Activated T-cell treated with anti-CD3 and anti-CD28 coated beads, Interleukin-2, amount 50 U/mL, for 4 hours (primary cell): ENCODE results near the gene NES. TPM values are rescaled to one million over a fixed set of nuclear protein-coding genes. Genes with fewer than 3 reads are reported as not detected.
A peak's percentile ranks its signal among the peaks of the same experiment; 100 is the strongest.

Experiments used
- ATAC-seq, 2 donors: fragments of 200-7000 bp; cut with Tn5 transposase; one replicate each; pipeline ENCODE4 v1.10.0; 2021
- DNase-seq: peaks from one replicate; pipeline ENCODE4 v3.0.0-alpha.2; 2020
- H3K27me3 Mint-ChIP-seq: one replicate; pipeline ENCODE4 v1.8.0; 2021; ENCODE audit warnings: low read depth, mixed read lengths
- H3K36me3 Mint-ChIP-seq: one replicate; pipeline ENCODE4 v1.8.0; 2022; ENCODE audit warnings: mixed read lengths; ENCODE audit not compliant: insufficient read depth
- H3K4me1 Mint-ChIP-seq: one replicate; pipeline ENCODE4 v1.8.0; 2021; ENCODE audit warnings: low read depth, mixed read lengths
- H3K4me3 Mint-ChIP-seq: one replicate; pipeline ENCODE4 v1.8.0; 2021; ENCODE audit warnings: mild to moderate bottlenecking, moderate library complexity, mixed read lengths
- H3K9me3 Mint-ChIP-seq: one replicate; pipeline ENCODE4 v1.8.0; 2021; ENCODE audit warnings: mixed read lengths
- total RNA-seq, 3 donors: library from RNA; stranded (reverse); gene quantifications; one replicate each; pipeline ENCODE4 v1.2.1, GENCODE V29; 2021

Gene NES
- total RNA-seq, 3 donors from 2014 or later, result 0.05 to 0.13 (median 0.05) TPM

DNA sequence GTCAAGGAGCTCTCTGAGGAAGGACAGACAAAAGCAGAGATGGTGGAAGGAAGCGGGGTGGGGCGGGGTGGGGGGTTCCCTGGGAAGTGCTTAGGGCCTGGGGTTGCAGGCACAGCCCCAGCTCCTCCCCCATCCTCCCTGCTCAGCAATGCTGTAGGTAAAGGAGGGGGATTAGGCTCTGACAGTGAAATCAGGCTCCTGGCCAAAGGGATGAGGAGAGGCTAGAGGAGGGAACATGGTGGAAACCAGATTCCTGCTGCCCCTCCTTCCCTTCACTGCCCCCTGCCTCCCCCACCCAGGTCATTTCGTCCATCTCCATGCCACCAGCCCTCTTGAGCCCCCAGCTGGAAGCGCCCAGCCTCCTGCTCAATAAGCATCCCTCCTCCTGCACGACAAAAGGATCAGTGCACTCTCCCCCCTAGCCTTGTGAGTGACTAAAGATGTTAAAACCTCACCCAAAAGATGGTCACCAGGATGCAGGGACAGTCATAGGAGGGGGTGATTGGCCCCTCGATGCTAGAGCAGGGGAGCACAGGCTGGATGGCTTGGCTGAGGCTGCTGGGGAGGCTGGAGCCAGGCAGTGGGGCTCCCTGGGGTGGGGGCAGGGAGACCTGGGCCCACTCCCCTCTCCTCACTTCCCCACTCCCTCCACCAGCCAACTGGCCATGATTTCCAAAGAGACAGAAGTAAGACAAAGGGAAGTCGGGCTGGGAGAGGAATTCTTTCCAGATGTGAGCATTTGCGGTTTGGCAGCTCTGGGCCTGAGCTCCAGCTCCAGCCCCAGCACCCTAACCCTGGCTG, 30.4 kb upstream of the NES start:
- Mint-ChIP-seq H3K27me3 (peaks cover 19% of the 10 kb centered on the region), H3K36me3 (peaks cover 2% of the 10 kb centered on the region), H3K4me1 (peaks cover 25% of the 10 kb centered on the region), H3K4me3 (peak overlapping the region; percentile 63), H3K9me3 (no peaks in the 10 kb centered on the region)
- no peak for ATAC-seq
- DNase-seq, result no peak

GRCh38 chr1:156706657-156707416, 29.6 kb upstream of the NES start:
- H3K27me3 Mint-ChIP-seq, result peaks cover 24% of the 10 kb centered on the region
- peak overlapping the region; percentile 82 for H3K4me3 Mint-ChIP-seq
- H3K36me3 Mint-ChIP-seq, result no peaks in the 10 kb centered on the region
- H3K9me3 Mint-ChIP-seq, result no peaks in the 10 kb centered on the region
- DNase-seq (no peak), ATAC-seq (peak; percentile 12 to 23)
- H3K4me1 Mint-ChIP-seq, result peaks cover 25% of the 10 kb centered on the region

GRCh38 chr1:156705918-156706656, 28.9 kb upstream of the NES start:
- no peaks in the 10 kb centered on the region for H3K9me3 Mint-ChIP-seq
- H3K27me3 Mint-ChIP-seq, result peaks cover 27% of the 10 kb centered on the region
- H3K4me3 Mint-ChIP-seq, result peak overlapping the region; percentile 82
- peak; percentile 73 for DNase-seq
- peaks cover 25% of the 10 kb centered on the region for H3K4me1 Mint-ChIP-seq
- no peaks in the 10 kb centered on the region for H3K36me3 Mint-ChIP-seq
- peak; percentile 65 for ATAC-seq

DNA sequence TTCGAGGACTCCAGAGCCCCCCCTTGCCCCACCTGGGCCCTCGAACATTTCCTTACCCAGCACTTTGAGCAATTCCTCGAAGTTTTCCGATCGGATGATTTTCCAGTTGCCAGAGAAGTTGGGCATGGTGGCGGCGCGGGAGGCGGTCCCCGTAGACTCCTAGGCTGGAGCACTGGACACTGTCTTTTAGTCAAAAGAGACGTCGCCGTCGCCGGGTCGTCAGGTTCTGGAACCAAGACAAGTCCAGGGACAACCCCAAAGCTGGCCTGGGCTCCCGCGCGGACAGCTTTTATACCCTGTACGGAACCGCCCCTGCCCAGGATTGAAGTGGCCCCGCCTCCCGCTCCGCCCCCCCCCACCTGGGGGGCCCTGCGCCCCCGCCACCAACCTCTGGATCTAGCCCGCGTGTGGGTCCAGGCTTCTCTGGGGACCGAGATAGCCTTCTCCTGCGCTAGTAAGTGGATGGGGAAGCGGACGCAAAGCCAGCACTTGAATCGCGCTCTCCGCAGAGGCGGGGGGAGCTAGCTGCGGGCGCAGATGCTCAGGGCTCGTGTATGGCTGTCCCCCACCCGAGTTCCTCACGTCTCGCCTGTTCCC, 28.2 kb upstream of the NES start, which contains the start of gene CRABP2:
Gene CRABP2, minus strand, starts transcription at position 263 of the 597 bp plus-strand sequence. Its CDS starts 137 bp downstream, at position 126.
- Mint-ChIP-seq H3K4me1 (peaks cover 25% of the 10 kb centered on the region), H3K4me3 (peak within 1 kb of the TSS; percentile 82), H3K36me3 (no peaks in the 10 kb centered on the region), H3K9me3 (no peaks in the 10 kb centered on the region), H3K27me3 (peaks cover 30% of the 10 kb centered on the region)
- DNase-seq, result peak; percentile 16
- ATAC-seq, result peak; percentile 44 to 54

DNA sequence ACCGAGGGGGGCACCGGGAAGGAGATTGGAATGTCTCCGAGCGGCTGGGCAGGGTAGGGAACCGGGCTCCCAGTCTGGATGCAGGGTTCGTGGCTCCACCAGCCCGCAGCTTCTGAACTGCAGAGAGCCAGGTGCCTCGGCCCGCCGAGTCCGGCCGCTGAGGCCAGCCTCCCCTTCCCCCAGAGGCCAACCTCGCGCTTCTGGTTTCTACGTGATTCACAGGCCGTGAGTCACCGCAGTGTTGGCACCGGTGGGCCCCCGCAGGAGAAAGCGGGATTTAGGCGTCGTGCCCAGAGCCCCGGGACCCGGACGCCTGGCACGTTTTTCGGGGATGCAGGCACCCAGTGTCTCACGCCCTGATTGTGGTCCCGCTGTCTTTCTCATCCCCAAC, 27.7 kb upstream of the NES start:
- Mint-ChIP-seq H3K4me3 (peak overlapping the region; percentile 82), H3K9me3 (no peaks in the 10 kb centered on the region), H3K4me1 (peaks cover 25% of the 10 kb centered on the region), H3K27me3 (peaks cover 30% of the 10 kb centered on the region), H3K36me3 (no peaks in the 10 kb centered on the region)
- DNase-seq, result peak; percentile 30
- ATAC-seq, result peak; percentile 31 to 38

GRCh38 chr1:156704166-156704711, 27.0 kb upstream of the NES start:
- Mint-ChIP-seq H3K9me3 (no peaks in the 10 kb centered on the region), H3K4me1 (peaks cover 25% of the 10 kb centered on the region), H3K36me3 (no peaks in the 10 kb centered on the region), H3K27me3 (peaks cover 34% of the 10 kb centered on the region), H3K4me3 (no peak overlapping the region)
- ATAC-seq (no peak), DNase-seq (no peak)

GRCh38 chr1:156703741-156704140, 26.5 kb upstream of the NES start:
- ATAC-seq (no peak), DNase-seq (no peak)
- no peaks in the 10 kb centered on the region for H3K9me3 Mint-ChIP-seq
- no peak overlapping the region for H3K4me3 Mint-ChIP-seq
- no peaks in the 10 kb centered on the region for H3K36me3 Mint-ChIP-seq
- H3K4me1 Mint-ChIP-seq, result peaks cover 25% of the 10 kb centered on the region
- H3K27me3 Mint-ChIP-seq, result peaks cover 38% of the 10 kb centered on the region

GRCh38 chr1:156703336-156703735, 26.1 kb upstream of the NES start:
- Mint-ChIP-seq H3K36me3 (no peaks in the 10 kb centered on the region), H3K4me1 (peaks cover 25% of the 10 kb centered on the region), H3K9me3 (no peaks in the 10 kb centered on the region), H3K27me3 (peaks cover 38% of the 10 kb centered on the region), H3K4me3 (no peak overlapping the region)
- ATAC-seq (no peak), DNase-seq (no peak)

DNA sequence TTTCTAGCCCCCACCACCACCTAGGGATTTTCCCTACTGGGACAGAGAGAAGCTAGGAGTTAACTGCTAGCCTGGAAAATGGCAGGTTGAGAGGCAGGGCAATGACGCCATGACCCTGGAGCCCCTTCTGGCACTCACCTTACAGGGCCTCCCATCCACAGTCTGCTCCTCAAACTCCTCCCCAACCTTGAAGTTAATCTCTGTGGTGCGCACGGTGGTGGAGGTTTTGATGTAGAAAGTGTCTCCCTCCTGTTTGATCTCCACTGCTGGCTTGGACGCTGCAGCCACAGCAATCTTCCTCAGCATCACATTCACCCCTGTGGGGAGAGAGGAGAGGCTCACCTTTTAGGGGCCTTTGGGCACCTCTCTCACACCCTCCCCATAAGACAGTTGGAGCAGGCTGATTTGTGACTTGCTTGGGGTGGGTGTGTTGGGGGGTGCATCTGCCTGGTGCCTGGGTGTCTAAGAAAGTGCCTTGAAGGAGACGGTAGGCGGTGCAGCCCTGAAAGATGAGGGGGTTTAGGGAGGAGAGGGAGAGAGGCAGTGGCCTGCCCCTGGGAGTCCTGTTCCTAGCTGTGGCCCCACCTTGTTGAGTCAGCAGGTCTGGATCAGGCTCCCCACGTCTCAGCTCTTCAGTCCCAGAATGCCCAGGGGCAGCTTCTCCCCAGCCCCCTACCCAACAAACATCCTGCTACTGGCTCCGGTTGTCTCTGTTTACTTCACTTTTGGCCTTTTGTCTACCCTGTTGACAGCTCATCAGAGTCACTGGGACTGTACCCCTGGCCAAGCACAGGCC, 23.7 kb upstream of the NES start:
- ATAC-seq (no peak), DNase-seq (no peak)
- Mint-ChIP-seq H3K4me3 (no peak overlapping the region), H3K9me3 (no peaks in the 10 kb centered on the region), H3K36me3 (no peaks in the 10 kb centered on the region), H3K4me1 (peaks cover 15% of the 10 kb centered on the region), H3K27me3 (peaks cover 48% of the 10 kb centered on the region)

- Mint-ChIP-seq H3K36me3 (no peaks in the 10 kb centered on the region), H3K4me1 (no peaks in the 10 kb centered on the region), H3K9me3 (no peaks in the 10 kb centered on the region), H3K4me3 (no peak overlapping the region), H3K27me3 (peaks cover 45% of the 10 kb centered on the region)
- ATAC-seq (no peak), DNase-seq (no peak)
Measured at GRCh38 chr1:156698995-156699394, 21.8 kb upstream of the NES start.

GRCh38 chr1:156697481-156697880, 20.3 kb upstream of the NES start:
- no peak overlapping the region for H3K4me3 Mint-ChIP-seq
- no peaks in the 10 kb centered on the region for H3K9me3 Mint-ChIP-seq
- peaks cover 47% of the 10 kb centered on the region for H3K27me3 Mint-ChIP-seq
- ATAC-seq (no peak), DNase-seq (no peak)
- H3K36me3 Mint-ChIP-seq, result no peaks in the 10 kb centered on the region
- H3K4me1 Mint-ChIP-seq, result peaks cover 5% of the 10 kb centered on the region

DNA sequence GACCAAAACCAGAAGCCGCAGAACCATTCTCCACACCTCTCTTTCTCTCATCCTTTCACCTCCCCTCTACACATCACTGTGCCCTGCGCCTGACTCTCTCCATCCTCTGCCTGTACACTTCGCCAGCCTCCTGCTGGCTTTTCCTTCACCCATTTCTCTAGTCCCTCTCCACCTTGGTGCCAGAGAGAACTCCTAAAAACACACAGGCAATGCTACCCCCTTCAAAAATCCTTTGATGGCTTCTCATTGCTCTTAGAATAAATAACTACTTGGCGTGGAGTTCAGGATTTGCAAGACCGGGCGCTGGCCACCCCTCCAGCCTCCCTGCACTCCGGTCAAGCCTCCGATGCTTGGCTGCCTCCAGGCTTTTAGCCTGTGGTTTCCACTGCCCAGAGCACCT, 19.5 kb upstream of the NES start:
- Mint-ChIP-seq H3K4me1 (peaks cover 12% of the 10 kb centered on the region), H3K27me3 (peaks cover 52% of the 10 kb centered on the region), H3K36me3 (no peaks in the 10 kb centered on the region), H3K9me3 (no peaks in the 10 kb centered on the region), H3K4me3 (no peak overlapping the region)
- no peak for ATAC-seq
- DNase-seq, result no peak

DNA sequence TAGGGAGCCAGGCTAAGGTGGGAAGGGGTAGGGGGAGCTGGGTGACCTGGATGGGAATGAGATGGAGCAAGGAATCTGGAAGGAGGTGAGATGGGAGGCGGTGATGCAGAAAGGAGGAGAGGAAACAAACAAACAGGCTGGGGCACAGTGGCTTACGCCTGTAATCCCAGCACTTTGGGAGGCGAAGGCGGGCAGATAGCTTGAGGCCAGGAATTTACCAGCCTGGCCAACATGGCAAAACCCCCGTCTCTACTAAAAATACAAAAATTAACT, 17.4 kb upstream of the NES start:
- Mint-ChIP-seq H3K36me3 (no peaks in the 10 kb centered on the region), H3K9me3 (no peaks in the 10 kb centered on the region)

More for the DNA sequence above, 17.4 kb upstream of the NES start:
- H3K4me3 Mint-ChIP-seq, result no peak overlapping the region
- peaks cover 17% of the 10 kb centered on the region for H3K4me1 Mint-ChIP-seq
- H3K27me3 Mint-ChIP-seq, result peaks cover 59% of the 10 kb centered on the region
- ATAC-seq (no peak), DNase-seq (no peak)
